RWPE2 (cell line): ENCODE results near the gene IL36A.

Experiments
- ATAC-seq: fragments of 200-7000 bp; cut with Tn5 transposase; 3 replicates; pipeline ENCODE4 v1.9.1; 2021; ENCODE audit warnings: low read depth
- DNase-seq: peaks from one replicate; pipeline ENCODE4 v3.0.0-alpha.2; 2020; ENCODE audit warnings: low spot score
- H3K27ac ChIP-seq: fragments of 450-650 bp; 2 replicates; pipeline ENCODE4 v1.5.1; 2017; ENCODE audit warnings: mild to moderate bottlenecking; ENCODE audit not compliant: poor library complexity, severe bottlenecking
- H3K27me3 ChIP-seq: fragments of 250-450 bp; sonication (Bioruptor Pico); 2 replicates; pipeline ENCODE4 v1.5.1; 2021; ENCODE audit warnings: mild to moderate bottlenecking, moderate library complexity; ENCODE audit not compliant: insufficient read depth, poor library complexity, severe bottlenecking
- H3K36me3 ChIP-seq: fragments of 250-450 bp; sonication (Bioruptor Pico); 2 replicates; pipeline ENCODE4 v1.5.1; 2020; ENCODE audit warnings: low read depth, mild to moderate bottlenecking, moderate library complexity
- H3K4me1 ChIP-seq: fragments of 250-450 bp; sonication (Bioruptor Pico); 2 replicates; pipeline ENCODE4 v1.5.1; 2021; ENCODE audit warnings: mild to moderate bottlenecking, moderate library complexity; ENCODE audit not compliant: insufficient read depth, poor library complexity, severe bottlenecking
- H3K4me3 ChIP-seq: fragments of 250-450 bp; sonication (Bioruptor Pico); 2 replicates; pipeline ENCODE4 v1.5.1; 2021; ENCODE audit warnings: mild to moderate bottlenecking, moderate library complexity; ENCODE audit not compliant: severe bottlenecking
- H3K9me3 ChIP-seq: fragments of 250-450 bp; sonication (Bioruptor Pico); 2 replicates; pipeline ENCODE4 v1.5.1; 2021; ENCODE audit warnings: mild to moderate bottlenecking, moderate library complexity; ENCODE audit not compliant: severe bottlenecking
- TF ChIP-seq, protein P1 (sequence below): fragments of 450-650 bp; IDR thresholded peaks from one replicate; pipeline ENCODE4 v1.5.1; 2017; ENCODE audit warnings: mild to moderate bottlenecking, moderate library complexity; ENCODE audit not compliant: poor library complexity, severe bottlenecking

IL36A gene

DNA sequence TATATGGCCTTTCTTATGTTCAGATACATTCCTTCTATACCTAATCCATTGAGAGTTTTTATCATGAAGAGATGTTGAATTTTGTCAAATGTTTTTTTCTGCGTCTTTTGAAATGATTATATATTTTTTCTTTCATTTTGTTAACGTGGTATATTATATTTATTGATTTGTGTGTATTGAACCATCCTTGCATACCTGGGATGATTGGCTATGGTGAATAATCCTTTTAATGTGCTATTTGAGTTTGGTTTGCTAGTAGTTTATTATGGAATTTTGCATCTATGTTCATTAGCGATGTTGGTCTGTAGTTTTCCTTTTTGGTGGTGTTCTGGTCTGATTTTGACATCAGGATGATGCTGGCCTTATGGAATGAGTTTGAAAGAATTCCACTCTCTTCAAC, 15.6 kb upstream of the IL36A start:
- Histone ChIP-seq H3K4me1 (no peaks in the 10 kb centered on the region), H3K9me3 (peaks cover 2% of the 10 kb centered on the region), H3K36me3 (no peaks in the 10 kb centered on the region), H3K27ac (no peak overlapping the region), H3K27me3 (no peaks in the 10 kb centered on the region), H3K4me3 (no peak overlapping the region)
- no peak for DNase-seq
- TF ChIP-seq, protein P1, sequence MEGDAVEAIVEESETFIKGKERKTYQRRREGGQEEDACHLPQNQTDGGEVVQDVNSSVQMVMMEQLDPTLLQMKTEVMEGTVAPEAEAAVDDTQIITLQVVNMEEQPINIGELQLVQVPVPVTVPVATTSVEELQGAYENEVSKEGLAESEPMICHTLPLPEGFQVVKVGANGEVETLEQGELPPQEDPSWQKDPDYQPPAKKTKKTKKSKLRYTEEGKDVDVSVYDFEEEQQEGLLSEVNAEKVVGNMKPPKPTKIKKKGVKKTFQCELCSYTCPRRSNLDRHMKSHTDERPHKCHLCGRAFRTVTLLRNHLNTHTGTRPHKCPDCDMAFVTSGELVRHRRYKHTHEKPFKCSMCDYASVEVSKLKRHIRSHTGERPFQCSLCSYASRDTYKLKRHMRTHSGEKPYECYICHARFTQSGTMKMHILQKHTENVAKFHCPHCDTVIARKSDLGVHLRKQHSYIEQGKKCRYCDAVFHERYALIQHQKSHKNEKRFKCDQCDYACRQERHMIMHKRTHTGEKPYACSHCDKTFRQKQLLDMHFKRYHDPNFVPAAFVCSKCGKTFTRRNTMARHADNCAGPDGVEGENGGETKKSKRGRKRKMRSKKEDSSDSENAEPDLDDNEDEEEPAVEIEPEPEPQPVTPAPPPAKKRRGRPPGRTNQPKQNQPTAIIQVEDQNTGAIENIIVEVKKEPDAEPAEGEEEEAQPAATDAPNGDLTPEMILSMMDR = no peak
- no peak for ATAC-seq

DNA sequence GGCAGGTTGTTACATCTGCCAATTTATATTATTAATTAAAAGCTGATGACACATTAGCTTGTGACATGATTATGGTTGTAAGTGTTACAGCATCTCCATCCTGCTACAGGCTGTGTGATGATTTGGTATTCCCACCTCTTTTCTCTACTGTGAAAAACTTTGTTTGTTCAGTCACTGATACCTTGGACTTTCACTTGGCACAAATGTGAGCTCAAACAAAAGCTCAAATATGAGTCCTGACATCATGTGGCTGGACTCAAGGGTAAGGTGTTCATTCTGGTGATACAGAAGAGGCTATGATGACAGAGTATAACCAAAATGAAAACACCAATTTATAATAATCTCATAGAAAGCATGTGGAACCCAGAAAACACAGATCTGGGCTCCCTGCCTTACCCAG, 11.4 kb upstream of the IL36A start:
- no peak for DNase-seq

DNA sequence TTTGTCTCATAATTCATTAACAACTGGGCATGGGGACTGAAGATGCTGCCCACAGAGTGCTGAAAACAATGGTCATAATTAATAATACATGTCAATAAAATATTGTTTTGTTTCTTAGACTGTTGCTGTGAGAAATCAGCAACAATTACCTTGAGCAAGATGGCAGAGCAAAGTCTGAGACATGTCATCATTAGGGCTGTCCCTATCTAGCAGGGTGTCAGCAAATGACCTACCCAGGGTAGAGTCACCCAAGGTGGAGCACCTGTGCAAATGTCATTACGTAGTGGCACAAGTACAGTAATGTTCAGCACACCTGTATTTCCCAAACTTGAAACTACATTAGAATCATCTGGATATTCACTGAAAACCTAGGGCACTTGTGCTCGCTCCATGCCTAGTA, 10.6 kb upstream of the IL36A start:
- Histone ChIP-seq H3K4me1 (no peaks in the 10 kb centered on the region), H3K9me3 (peaks cover 2% of the 10 kb centered on the region), H3K27me3 (no peaks in the 10 kb centered on the region), H3K4me3 (no peak overlapping the region), H3K27ac (no peak overlapping the region), H3K36me3 (no peaks in the 10 kb centered on the region)
- TF ChIP-seq, protein P1 = no peak
- DNase-seq (no peak), ATAC-seq (no peak)

More for the DNA sequence above, 11.4 kb upstream of the IL36A start:
- H3K36me3 ChIP-seq = no peaks in the 10 kb centered on the region
- TF ChIP-seq, protein P1 = no peak
- no peaks in the 10 kb centered on the region for H3K4me1 ChIP-seq
- no peak overlapping the region for H3K27ac ChIP-seq
- no peak overlapping the region for H3K4me3 ChIP-seq
- H3K27me3 ChIP-seq = no peaks in the 10 kb centered on the region
- H3K9me3 ChIP-seq = peaks cover 2% of the 10 kb centered on the region
- no peak for ATAC-seq

DNA sequence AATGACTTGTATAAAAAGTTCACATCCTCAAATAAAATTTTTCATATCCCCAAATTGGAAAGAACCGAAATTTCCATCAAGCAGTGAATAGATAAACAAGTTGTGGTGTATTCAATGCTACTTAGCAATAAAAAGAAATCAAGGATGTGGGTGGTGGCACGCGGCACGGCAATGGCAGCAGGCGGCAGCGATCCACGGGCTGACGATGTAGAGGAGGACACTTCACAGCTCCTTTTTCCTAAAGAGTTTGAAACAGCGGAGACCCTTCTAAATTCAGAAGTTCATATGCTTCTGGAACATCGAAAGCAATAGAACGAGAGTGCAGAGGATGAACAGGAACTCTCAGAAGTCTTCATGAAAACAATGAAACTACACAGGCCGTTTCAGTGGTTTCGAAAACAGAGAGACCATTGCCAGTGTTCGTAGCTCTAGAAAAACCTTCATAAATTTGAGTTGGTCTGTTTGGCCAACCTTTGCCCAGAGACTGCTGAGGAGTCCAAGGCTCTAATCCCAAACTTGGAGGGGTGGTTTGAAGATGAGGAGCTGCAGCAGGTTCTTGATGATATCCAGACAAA, 9.8 kb upstream of the IL36A start:
- DNase-seq (no peak), ATAC-seq (no peak)
- Histone ChIP-seq H3K9me3 (peaks cover 2% of the 10 kb centered on the region), H3K36me3 (no peaks in the 10 kb centered on the region), H3K27me3 (no peaks in the 10 kb centered on the region), H3K27ac (no peak overlapping the region), H3K4me3 (no peak overlapping the region), H3K4me1 (no peaks in the 10 kb centered on the region)
- TF ChIP-seq, protein P1 = no peak

DNA sequence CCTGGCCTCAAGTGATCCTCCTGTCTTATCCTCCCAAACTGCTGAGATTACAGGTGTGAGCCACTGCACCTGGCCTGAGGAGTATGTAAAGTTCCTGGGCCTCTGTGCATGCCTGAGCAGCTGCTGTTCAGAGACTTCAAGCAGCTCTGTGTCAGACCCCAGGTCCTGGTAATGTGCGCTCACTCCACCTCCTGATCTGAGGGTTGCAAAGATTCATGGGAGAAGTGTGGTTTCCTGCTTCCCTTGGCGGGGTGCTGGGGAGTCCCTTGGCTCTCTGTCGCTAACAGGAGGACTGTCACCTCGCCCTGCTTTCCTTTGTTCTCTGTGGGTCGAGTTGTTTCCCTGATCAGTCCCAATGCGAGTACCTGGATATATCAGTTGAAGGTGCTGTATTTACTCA, 8.6 kb upstream of the IL36A start:
- Histone ChIP-seq H3K4me1 (no peaks in the 10 kb centered on the region), H3K9me3 (peaks cover 2% of the 10 kb centered on the region), H3K4me3 (no peak overlapping the region), H3K27me3 (no peaks in the 10 kb centered on the region), H3K27ac (no peak overlapping the region), H3K36me3 (no peaks in the 10 kb centered on the region)
- no peak for DNase-seq
- TF ChIP-seq, protein P1 = no peak
- no peak for ATAC-seq
